Measurements from ENCODE around the gene N4BP2L1.

DNA sequence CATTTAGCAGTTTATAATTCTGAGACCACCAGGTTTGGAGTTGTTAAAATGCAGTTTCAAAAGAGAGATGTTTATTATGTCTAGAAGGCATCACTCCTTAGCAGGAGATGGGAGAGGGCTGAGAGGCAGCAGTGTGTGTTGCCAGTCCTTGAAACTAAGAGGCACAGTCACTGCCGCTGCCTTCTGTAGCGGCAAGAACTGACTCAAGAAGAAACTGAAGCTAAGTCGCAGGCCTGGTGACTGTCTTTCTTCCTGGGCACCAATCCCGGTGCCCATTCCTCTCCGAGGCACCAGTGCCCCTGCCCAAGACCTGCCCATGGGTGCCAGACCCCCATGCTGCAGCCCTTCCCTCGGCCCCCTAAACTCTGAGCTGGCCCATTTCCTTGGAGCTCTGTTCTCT, 20.1 kb downstream of the N4BP2L1 start:
- no peak for TF ChIP-seq CTCF (IDR thresholded peaks at IDR 0.05)
- no peak for TF ChIP-seq POLR2AphosphoS5 (IDR thresholded peaks at IDR 0.05; ENCODE audit: insufficient read depth in 1 of 2, low read depth in 1 of 2)
